Calu3 (cell line): ENCODE results near the gene OPRM1. TPM values are rescaled to one million over a fixed set of nuclear protein-coding genes. Genes with fewer than 3 reads are reported as not detected.

Experiments used
- BruUV-seq: library from RNA; stranded (reverse); fragments of 400-500 nt; replicated peaks from 2 replicates; lab custom pipeline; 2021; lab: Mats Ljungman, UMichigan
- CTCF ChIA-PET: fragments of 300-600 bp; sonication (Branson Sonifier 250); formaldehyde crosslinking; loops from one replicate; lab custom pipeline; 2022; ENCODE audit warnings: antibody characterized with exemption; lab: Charles Lee
- DNase-seq: peaks from one replicate; pipeline ENCODE4 v3.0.0; 2022
- H3K27ac Mint-ChIP-seq: one replicate; pipeline ENCODE4 v1.8.0; 2022; ENCODE audit warnings: mixed read lengths; ENCODE audit not compliant: unreplicated experiment
- H3K27me3 Mint-ChIP-seq: one replicate; pipeline ENCODE4 v1.8.0; 2022; ENCODE audit warnings: mixed read lengths; ENCODE audit not compliant: unreplicated experiment
- H3K36me3 Mint-ChIP-seq: one replicate; pipeline ENCODE4 v1.8.0; 2022; ENCODE audit warnings: mild to moderate bottlenecking, moderate library complexity, mixed read lengths; ENCODE audit not compliant: insufficient read depth, unreplicated experiment
- H3K4me1 Mint-ChIP-seq: one replicate; pipeline ENCODE4 v1.8.0; 2022; ENCODE audit warnings: mild to moderate bottlenecking, low read depth, mixed read lengths; ENCODE audit not compliant: unreplicated experiment
- H3K4me3 Mint-ChIP-seq: one replicate; pipeline ENCODE4 v1.8.0; 2022; ENCODE audit warnings: mild to moderate bottlenecking, low read depth, moderate library complexity, mixed read lengths; ENCODE audit not compliant: unreplicated experiment
- H3K9me3 Mint-ChIP-seq: one replicate; pipeline ENCODE4 v1.8.0; 2022; ENCODE audit warnings: low read depth, mixed read lengths; ENCODE audit not compliant: unreplicated experiment
- CTCF ChIP-seq: fragments of 200-600 bp; IDR thresholded peaks from one replicate; pipeline ENCODE4 v1.8.0; 2022; ENCODE audit warnings: antibody characterized with exemption; ENCODE audit not compliant: unreplicated experiment
- intact Hi-C: fragments of 100-400 bp; cut with micrococcal nuclease; formaldehyde crosslinking; loops from one replicate; pipeline ENCODE4 v1.10.0; 2022; ENCODE audit not compliant: unreplicated experiment
- total RNA-seq: library from RNA; stranded (reverse); gene quantifications from 2 replicates; pipeline ENCODE4 v1.2.3, GENCODE V29; 2022

The OPRM1 gene
- total RNA-seq, 1 experiment from 2014 or later: not detected

GRCh38 chr6:154227862-154228520, 189.0 kb downstream of the OPRM1 start:
- TF ChIP-seq CTCF: no peak
- BruUV-seq: no TSS peak
- Mint-ChIP-seq H3K9me3 (no peaks in the 10 kb centered on the region), H3K4me3 (no peak overlapping the region), H3K27ac (no peak overlapping the region), H3K4me1 (no peaks in the 10 kb centered on the region), H3K36me3 (no peaks in the 10 kb centered on the region), H3K27me3 (peaks cover 12% of the 10 kb centered on the region)
- CTCF ChIA-PET: no interaction called here
- intact Hi-C loops: no loop called here
- no peak for DNase-seq

GRCh38 chr6:154228521-154228905, 189.5 kb downstream of the OPRM1 start:
- Mint-ChIP-seq H3K4me1 (no peaks in the 10 kb centered on the region), H3K4me3 (no peak overlapping the region), H3K9me3 (no peaks in the 10 kb centered on the region), H3K27me3 (peaks cover 12% of the 10 kb centered on the region), H3K27ac (no peak overlapping the region), H3K36me3 (no peaks in the 10 kb centered on the region)
- TF ChIP-seq CTCF: no peak
- no TSS peak for BruUV-seq
- CTCF ChIA-PET: no interaction called here
- intact Hi-C loops: no loop called here
- no peak for DNase-seq

- no peak for TF ChIP-seq CTCF
- intact Hi-C loops: no loop called here
- CTCF ChIA-PET: interaction anchor here (0.6 kb wide), 1 partner anchor 502 kb away, joined by 3 read pairs; no protein-coding TSS in a partner anchor
- no peak for DNase-seq
- H3K27ac Mint-ChIP-seq: no peak overlapping the region
- no peaks in the 10 kb centered on the region for H3K9me3 Mint-ChIP-seq
- BruUV-seq: no TSS peak
- H3K27me3 Mint-ChIP-seq: peaks cover 12% of the 10 kb centered on the region
- H3K36me3 Mint-ChIP-seq: no peaks in the 10 kb centered on the region
- no peaks in the 10 kb centered on the region for H3K4me1 Mint-ChIP-seq
- no peak overlapping the region for H3K4me3 Mint-ChIP-seq
These were observed 190.7 kb downstream of the OPRM1 start for GRCh38 chr6:154229786-154230185.

GRCh38 chr6:154230393-154230792, 191.4 kb downstream of the OPRM1 start:
- Mint-ChIP-seq H3K4me1 (no peaks in the 10 kb centered on the region), H3K27me3 (peaks cover 12% of the 10 kb centered on the region), H3K9me3 (no peaks in the 10 kb centered on the region), H3K36me3 (no peaks in the 10 kb centered on the region), H3K27ac (no peak overlapping the region), H3K4me3 (no peak overlapping the region)
- no peak for DNase-seq
- no TSS peak for BruUV-seq
- no peak for TF ChIP-seq CTCF
- CTCF ChIA-PET: no interaction called here
- intact Hi-C loops: no loop called here
